HG02840 (cell line): ENCODE results near the gene CHPF.

Experiments used
- ATAC-seq: cut with Tn5 transposase; IDR thresholded peaks from one replicate; pipeline ENCODE4 v1.9.1; 2021; ENCODE audit warnings: mild to moderate bottlenecking, moderate library complexity, moderate number of reproducible peaks; ENCODE audit not compliant: unreplicated experiment, low FRiP score

Gene CHPF

GRCh38 chr2:219567791-219568361, 24.3 kb upstream of the CHPF start:
- ATAC-seq, result no peak

- ATAC-seq, result no peak
Observed at GRCh38 chr2:219567131-219567530, 23.5 kb upstream of the CHPF start.

- ATAC-seq, result no peak
Observed at GRCh38 chr2:219566640-219567039, 23.0 kb upstream of the CHPF start.

- ATAC-seq, result no peak
Observed at GRCh38 chr2:219565130-219566080, 21.8 kb upstream of the CHPF start.

GRCh38 chr2:219563271-219563928, 19.8 kb upstream of the CHPF start:
- ATAC-seq, result no peak

GRCh38 chr2:219562049-219563020, 18.7 kb upstream of the CHPF start:
- ATAC-seq, result no peak

- ATAC-seq, result no peak
Observed at GRCh38 chr2:219561179-219562048, 17.8 kb upstream of the CHPF start.

DNA sequence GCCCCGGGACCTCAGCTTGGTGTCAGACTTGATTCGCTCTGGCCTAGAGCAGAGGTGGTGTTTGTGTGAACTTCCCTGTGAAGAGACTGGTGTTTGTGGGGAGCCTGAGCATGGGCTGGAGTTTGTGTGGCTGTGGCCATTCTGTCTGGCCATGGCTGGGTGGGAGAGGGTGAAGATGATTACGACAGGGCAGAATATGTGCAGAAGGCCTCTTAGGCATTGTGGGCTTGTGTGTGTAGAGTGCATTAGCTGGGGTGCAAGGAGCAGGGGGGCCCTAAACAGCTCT, 17.2 kb upstream of the CHPF start:
- no peak for ATAC-seq

- ATAC-seq, result no peak
Observed at GRCh38 chr2:219560037-219560892, 16.7 kb upstream of the CHPF start.

GRCh38 chr2:219559156-219559915, 15.7 kb upstream of the CHPF start:
- no peak for ATAC-seq

DNA sequence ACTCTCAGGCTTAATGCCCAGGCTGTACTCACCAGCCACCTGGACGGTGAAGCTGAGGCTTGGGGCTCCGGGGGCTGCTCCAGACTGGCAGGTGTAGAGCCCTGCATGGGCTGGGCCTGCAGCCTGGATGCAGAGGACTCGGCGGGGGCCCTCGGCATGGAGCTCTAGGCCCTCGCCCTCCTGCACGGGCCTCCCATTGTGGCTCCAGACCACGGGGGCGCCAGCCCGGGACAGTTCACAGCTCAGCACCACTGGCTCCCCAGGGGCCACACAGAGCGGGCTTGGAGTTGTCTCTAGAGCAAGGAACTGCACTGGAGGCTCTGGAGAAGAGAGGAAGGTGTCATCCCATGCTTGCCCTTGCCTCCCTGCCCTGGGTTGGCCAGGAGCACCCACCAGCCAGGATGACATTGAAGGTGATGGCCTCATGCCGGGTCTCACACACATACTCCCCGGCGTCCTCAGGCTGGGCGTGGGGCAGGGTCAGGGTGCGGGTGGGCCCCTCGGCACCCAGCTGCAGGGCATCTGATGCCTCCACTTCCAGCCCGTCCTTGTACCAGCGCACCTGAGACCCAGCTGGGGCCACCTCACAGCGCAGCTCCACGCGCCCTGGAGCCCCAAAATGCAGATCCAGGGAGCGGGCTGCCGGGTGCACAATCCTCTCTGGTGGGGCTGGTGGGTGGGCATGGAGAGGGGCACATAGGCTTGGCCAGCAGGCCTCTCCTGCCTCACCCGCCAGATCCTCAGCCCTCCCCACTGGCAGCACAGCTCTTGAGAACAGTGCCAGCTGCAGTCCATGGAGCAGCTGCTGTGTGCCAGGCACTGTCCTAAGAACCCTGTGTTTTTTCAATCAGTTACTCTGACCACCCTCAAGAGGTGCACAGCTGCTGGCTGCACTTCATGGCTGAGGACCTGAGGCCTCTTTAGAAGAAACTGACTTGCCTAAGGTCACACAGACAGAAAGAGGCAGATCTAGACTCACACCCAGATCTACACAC, 14.5 kb upstream of the CHPF start:
- ATAC-seq, result no peak

GRCh38 chr2:219557320-219557719, 13.7 kb upstream of the CHPF start:
- no peak for ATAC-seq

GRCh38 chr2:219556413-219556812, 12.8 kb upstream of the CHPF start:
- no peak for ATAC-seq

DNA sequence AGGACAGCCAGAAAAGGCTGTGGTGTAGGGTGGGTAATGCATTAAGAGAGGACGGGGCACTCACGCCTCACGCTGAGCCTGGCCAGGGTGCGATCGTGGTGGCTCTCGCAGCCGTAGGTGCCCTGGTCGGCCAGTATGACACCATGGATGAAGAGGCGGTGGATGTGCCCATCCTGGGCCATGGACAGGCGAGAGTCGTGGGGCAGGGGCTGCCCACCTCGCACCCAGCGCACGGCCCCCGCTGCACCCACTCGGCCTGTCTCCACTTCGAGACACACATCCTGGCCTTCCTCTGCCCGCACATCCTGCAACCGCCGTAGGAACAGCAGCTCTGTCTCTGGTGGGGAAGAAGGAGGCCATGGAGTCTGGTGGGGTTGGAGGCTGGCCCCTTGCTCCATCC, 12.3 kb upstream of the CHPF start:
- ATAC-seq, result no peak

GRCh38 chr2:219554350-219554749, 10.7 kb upstream of the CHPF start:
- ATAC-seq, result no peak

GRCh38 chr2:219553463-219553963, 9.9 kb upstream of the CHPF start:
- no peak for ATAC-seq

DNA sequence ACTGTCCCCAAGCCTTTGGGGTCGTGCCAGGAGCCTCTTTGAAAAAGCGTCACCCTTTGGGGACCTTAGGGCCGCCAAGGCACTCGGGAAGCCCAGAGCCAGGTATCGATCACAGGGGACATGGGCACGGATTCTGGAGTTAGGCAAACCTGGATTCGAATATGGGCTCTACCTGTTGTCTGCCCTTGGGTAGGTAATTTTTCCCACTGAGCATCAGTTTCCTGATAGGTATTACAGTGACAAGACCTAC, 9.5 kb upstream of the CHPF start:
- no peak for ATAC-seq
